HEK293 (cell line): ENCODE results near the gene EGR4.

Experiments
- CTCF ChIA-PET: fragments of 350-600 bp; formaldehyde crosslinking; extraction: SDS; loops from one replicate; lab custom pipeline; 2021; ENCODE audit warnings: antibody characterized with exemption; lab: Yijun Ruan, JAX
- POLR2A ChIA-PET: fragments of 300-600 bp; formaldehyde crosslinking; extraction: SDS; loops from one replicate; lab custom pipeline; 2020; ENCODE audit warnings: antibody characterized with exemption, inconsistent platforms; lab: Yijun Ruan, JAX
- H3K27ac ChIP-seq: fragments of 200-500 bp; sonication (Bioruptor generic); 2 replicates; pipeline ENCODE4 v1.5.1; 2014; ENCODE audit warnings: low read depth, low read length, control low read depth, inconsistent platforms; ENCODE audit errors: extremely low read depth
- H3K36me3 ChIP-seq, 2 experiments: fragments of 200-500 bp in 1 of 2; sonication (Bioruptor generic) in 1 of 2; 1 replicate in 1 of 2; 2 replicates in 1 of 2; pipeline ENCODE4 v1.5.1; 2014 to 2017; ENCODE audit warnings: inconsistent platforms in 2 of 2, low read length in 2 of 2; ENCODE audit not compliant: control insufficient read depth in 2 of 2, insufficient read depth in 1 of 2
- H3K4me1 ChIP-seq: fragments of 200-500 bp; sonication (Bioruptor generic); 2 replicates; pipeline ENCODE4 v1.5.1; 2014; ENCODE audit warnings: mild to moderate bottlenecking, low read length, inconsistent platforms; ENCODE audit not compliant: control insufficient read depth, insufficient read depth
- H3K4me3 ChIP-seq: 2 replicates; pipeline ENCODE4 v1.5.1; 2011; ENCODE audit warnings: low read depth, mild to moderate bottlenecking, control low read depth, low read length, moderate library complexity
- H3K9me3 ChIP-seq: fragments of 200-500 bp; sonication (Bioruptor generic); 2 replicates; pipeline ENCODE4 v1.5.1; 2014; ENCODE audit warnings: low read depth, low read length, inconsistent platforms; ENCODE audit not compliant: control insufficient read depth, insufficient read depth
- ATF2 ChIP-seq: fragments of 450-650 bp; formaldehyde crosslinking; IDR thresholded peaks from 2 replicates; pipeline ENCODE4 v1.5.1; 2016; ENCODE audit warnings: missing biosample characterization, missing genetic modification characterization, low read depth
- HOXC10 ChIP-seq: sonication (generic); formaldehyde crosslinking; IDR thresholded peaks from 2 replicates; pipeline ENCODE4 v1.8.1; 2023; ENCODE audit warnings: mild to moderate bottlenecking, missing genetic modification reagents
- KLF16 ChIP-seq: fragments of 450-650 bp; formaldehyde crosslinking; IDR thresholded peaks from 2 replicates; pipeline ENCODE4 v1.5.1; 2017; ENCODE audit warnings: missing biosample characterization, missing genetic modification characterization
- ZNF132 ChIP-seq: fragments of 450-650 bp; formaldehyde crosslinking; IDR thresholded peaks from 2 replicates; pipeline ENCODE4 v1.5.1; 2017; ENCODE audit warnings: missing biosample characterization, missing genetic modification characterization, borderline replicate concordance
- ZNF140 ChIP-seq: fragments of 450-650 bp; formaldehyde crosslinking; IDR thresholded peaks from 2 replicates; pipeline ENCODE4 v1.5.1; 2016; ENCODE audit warnings: missing biosample characterization, missing genetic modification characterization
- ZNF19 ChIP-seq: fragments of 450-650 bp; formaldehyde crosslinking; IDR thresholded peaks from 2 replicates; pipeline ENCODE4; 2016; ENCODE audit warnings: missing biosample characterization, missing genetic modification characterization, low read depth
- ZNF2 ChIP-seq: fragments of 450-650 bp; formaldehyde crosslinking; IDR thresholded peaks from 2 replicates; pipeline ENCODE4 v1.5.1; 2016; ENCODE audit warnings: missing biosample characterization, missing genetic modification characterization
- ZNF23 ChIP-seq: fragments of 450-650 bp; formaldehyde crosslinking; IDR thresholded peaks from 2 replicates; pipeline ENCODE4 v1.5.1; 2016; ENCODE audit warnings: missing biosample characterization, missing genetic modification characterization, borderline replicate concordance
- ZNF239 ChIP-seq: fragments of 450-650 bp; formaldehyde crosslinking; IDR thresholded peaks from 2 replicates; pipeline ENCODE4 v1.5.1; 2016; ENCODE audit warnings: missing biosample characterization, missing genetic modification characterization
- ZNF280C ChIP-seq: fragments of 450-650 bp; formaldehyde crosslinking; IDR thresholded peaks from 2 replicates; pipeline ENCODE4 v1.5.1; 2016; ENCODE audit warnings: missing biosample characterization, missing genetic modification characterization
- ZNF341 ChIP-seq: fragments of 450-650 bp; formaldehyde crosslinking; IDR thresholded peaks from 2 replicates; pipeline ENCODE4; 2016; ENCODE audit warnings: low read depth, missing biosample characterization, missing genetic modification characterization
- ZNF366 ChIP-seq: fragments of 450-650 bp; formaldehyde crosslinking; conservative IDR thresholded peaks from 2 replicates; pipeline ENCODE4 v1.5.1; 2016; ENCODE audit warnings: missing biosample characterization, missing genetic modification characterization
- ZNF416 ChIP-seq: fragments of 450-650 bp; formaldehyde crosslinking; IDR thresholded peaks from 2 replicates; pipeline ENCODE4 v1.5.1; 2016; ENCODE audit warnings: missing biosample characterization, missing genetic modification characterization
- ZNF530 ChIP-seq: fragments of 450-650 bp; formaldehyde crosslinking; IDR thresholded peaks from 2 replicates; pipeline ENCODE4 v1.5.1; 2016; ENCODE audit warnings: low read depth, missing biosample characterization, missing genetic modification characterization
- ZNF561 ChIP-seq: fragments of 450-650 bp; IDR thresholded peaks from 2 replicates; pipeline ENCODE4 v1.5.1; 2018; ENCODE audit warnings: missing biosample characterization, missing genetic modification characterization, borderline replicate concordance
- ZNF629 ChIP-seq: fragments of 450-650 bp; formaldehyde crosslinking; IDR thresholded peaks from 2 replicates; pipeline ENCODE4 v1.5.1; 2017; ENCODE audit warnings: missing biosample characterization, missing genetic modification characterization
- ZNF654 ChIP-seq: fragments of 450-650 bp; formaldehyde crosslinking; IDR thresholded peaks from 2 replicates; pipeline ENCODE4 v1.5.1; 2016; ENCODE audit warnings: low read depth, missing biosample characterization, missing genetic modification characterization
- ZNF660 ChIP-seq: fragments of 450-650 bp; IDR thresholded peaks from 2 replicates; pipeline ENCODE4 v1.5.1; 2018; ENCODE audit warnings: missing biosample characterization, mild to moderate bottlenecking, missing genetic modification characterization
- ZNF837 ChIP-seq: fragments of 450-650 bp; formaldehyde crosslinking; IDR thresholded peaks from 2 replicates; pipeline ENCODE4 v1.5.1; 2016; ENCODE audit warnings: missing biosample characterization, missing genetic modification characterization

EGR4 gene

GRCh38 chr2:73253901-73254300 is 39.4 kb downstream of the EGR4 start:
- POLR2A ChIA-PET = interaction anchor here (1.1 to 2.0 kb wide), 4 partner anchors 9 to 20 kb away, joined by 3 to 7 read pairs (median 5); partner anchors contain the start of genes CCT7 and PRADC1
- H3K27ac ChIP-seq = no peak overlapping the region; the same call in 1 of the 2 replicates
- peaks cover 33 to 73% of the 10 kb centered on the region in 2 experiments for H3K36me3 ChIP-seq
- CTCF ChIA-PET = interaction anchor here (0.7 kb wide), 1 partner anchor 168 kb away, joined by 5 read pairs; no protein-coding TSS in a partner anchor
- no peak overlapping the region for H3K4me3 ChIP-seq
- no peaks in the 10 kb centered on the region for H3K9me3 ChIP-seq
- no peaks in the 10 kb centered on the region for H3K4me1 ChIP-seq
- TF ChIP-seq ZNF366 (tag by site-specific recombination) (no peak), ZNF341 (tag by site-specific recombination) (no peak), ZNF132 (no peak), ZNF280C (tag by site-specific recombination) (no peak), ZNF654 (tag by site-specific recombination) (no peak), ZNF23 (no peak), ZNF530 (tag by site-specific recombination) (no peak)

GRCh38 chr2:73253400-73253799 is 39.9 kb downstream of the EGR4 start:
- Histone ChIP-seq H3K9me3 (no peaks in the 10 kb centered on the region), H3K27ac (no peak overlapping the region), H3K4me1 (no peaks in the 10 kb centered on the region), H3K4me3 (no peak overlapping the region), H3K36me3 (peaks cover 36 to 73% of the 10 kb centered on the region in 2 experiments)
- ChIA-PET POLR2A (interaction anchor here (1.0 to 2.0 kb wide), 6 partner anchors 9 to 76 kb away, joined by 3 to 7 read pairs (median 4); partner anchors contain the start of gene PRADC1), CTCF (interaction anchor here (0.6 kb wide), 1 partner anchor 1427 kb away, joined by 3 read pairs; no protein-coding TSS in a partner anchor)
- TF ChIP-seq ZNF2 (tag by site-specific recombination) (no peak), KLF16 (tag by site-specific recombination) (no peak), ZNF19 (tag by site-specific recombination) (no peak), ZNF660 (tag by site-specific recombination) (no peak), ATF2 (tag by site-specific recombination) (peak; percentile 92), ZNF239 (tag by site-specific recombination) (no peak), ZNF416 (tag by site-specific recombination) (no peak), ZNF837 (tag by site-specific recombination) (no peak), ZNF561 (tag by site-specific recombination) (no peak), ZNF140 (tag by site-specific recombination) (no peak), HOXC10 (CRISPR knock-in tag) (no peak), ZNF629 (tag by site-specific recombination) (peak; percentile 54)
